Measurements from ENCODE around the gene TWNK.

The TWNK gene

GRCh38 chr10:100968062-100968736 is 19.1 kb upstream of the TWNK start:
- TF ChIP-seq, protein P1, sequence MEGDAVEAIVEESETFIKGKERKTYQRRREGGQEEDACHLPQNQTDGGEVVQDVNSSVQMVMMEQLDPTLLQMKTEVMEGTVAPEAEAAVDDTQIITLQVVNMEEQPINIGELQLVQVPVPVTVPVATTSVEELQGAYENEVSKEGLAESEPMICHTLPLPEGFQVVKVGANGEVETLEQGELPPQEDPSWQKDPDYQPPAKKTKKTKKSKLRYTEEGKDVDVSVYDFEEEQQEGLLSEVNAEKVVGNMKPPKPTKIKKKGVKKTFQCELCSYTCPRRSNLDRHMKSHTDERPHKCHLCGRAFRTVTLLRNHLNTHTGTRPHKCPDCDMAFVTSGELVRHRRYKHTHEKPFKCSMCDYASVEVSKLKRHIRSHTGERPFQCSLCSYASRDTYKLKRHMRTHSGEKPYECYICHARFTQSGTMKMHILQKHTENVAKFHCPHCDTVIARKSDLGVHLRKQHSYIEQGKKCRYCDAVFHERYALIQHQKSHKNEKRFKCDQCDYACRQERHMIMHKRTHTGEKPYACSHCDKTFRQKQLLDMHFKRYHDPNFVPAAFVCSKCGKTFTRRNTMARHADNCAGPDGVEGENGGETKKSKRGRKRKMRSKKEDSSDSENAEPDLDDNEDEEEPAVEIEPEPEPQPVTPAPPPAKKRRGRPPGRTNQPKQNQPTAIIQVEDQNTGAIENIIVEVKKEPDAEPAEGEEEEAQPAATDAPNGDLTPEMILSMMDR (IDR thresholded peaks at IDR 0.05; ENCODE audit: control insufficient read depth, insufficient read depth, low read depth, low read length, missing control alignments) = no peak
- DNase-seq (ENCODE audit: low read depth) = no peak
- no peak overlapping the region for H3K4me3 ChIP-seq (ENCODE audit: control insufficient read depth, low read depth, low read length)

DNA sequence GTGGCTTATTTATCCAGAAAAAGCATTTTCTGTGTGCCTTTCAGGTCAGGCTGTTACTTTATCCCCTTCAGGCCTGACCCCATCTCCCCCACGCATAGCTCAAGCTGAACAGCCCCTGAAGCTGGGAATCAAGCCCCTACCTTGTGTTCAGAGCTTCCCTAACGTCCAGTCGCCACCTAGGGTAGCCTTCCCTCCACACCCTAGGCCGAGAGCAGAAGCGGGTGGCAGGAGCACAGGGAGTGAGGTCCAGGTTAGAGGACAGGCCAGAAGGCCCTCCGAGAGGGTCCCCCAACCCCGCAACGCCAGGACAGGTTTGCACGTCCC is 18.5 kb upstream of the TWNK start:
- TF ChIP-seq, protein P1 (IDR thresholded peaks at IDR 0.05; ENCODE audit: control insufficient read depth, insufficient read depth, low read depth, low read length, missing control alignments) = no peak
- H3K4me3 ChIP-seq (ENCODE audit: control insufficient read depth, low read depth, low read length) = peak overlapping the region; percentile 45
- DNase-seq (ENCODE audit: low read depth) = no peak

DNA sequence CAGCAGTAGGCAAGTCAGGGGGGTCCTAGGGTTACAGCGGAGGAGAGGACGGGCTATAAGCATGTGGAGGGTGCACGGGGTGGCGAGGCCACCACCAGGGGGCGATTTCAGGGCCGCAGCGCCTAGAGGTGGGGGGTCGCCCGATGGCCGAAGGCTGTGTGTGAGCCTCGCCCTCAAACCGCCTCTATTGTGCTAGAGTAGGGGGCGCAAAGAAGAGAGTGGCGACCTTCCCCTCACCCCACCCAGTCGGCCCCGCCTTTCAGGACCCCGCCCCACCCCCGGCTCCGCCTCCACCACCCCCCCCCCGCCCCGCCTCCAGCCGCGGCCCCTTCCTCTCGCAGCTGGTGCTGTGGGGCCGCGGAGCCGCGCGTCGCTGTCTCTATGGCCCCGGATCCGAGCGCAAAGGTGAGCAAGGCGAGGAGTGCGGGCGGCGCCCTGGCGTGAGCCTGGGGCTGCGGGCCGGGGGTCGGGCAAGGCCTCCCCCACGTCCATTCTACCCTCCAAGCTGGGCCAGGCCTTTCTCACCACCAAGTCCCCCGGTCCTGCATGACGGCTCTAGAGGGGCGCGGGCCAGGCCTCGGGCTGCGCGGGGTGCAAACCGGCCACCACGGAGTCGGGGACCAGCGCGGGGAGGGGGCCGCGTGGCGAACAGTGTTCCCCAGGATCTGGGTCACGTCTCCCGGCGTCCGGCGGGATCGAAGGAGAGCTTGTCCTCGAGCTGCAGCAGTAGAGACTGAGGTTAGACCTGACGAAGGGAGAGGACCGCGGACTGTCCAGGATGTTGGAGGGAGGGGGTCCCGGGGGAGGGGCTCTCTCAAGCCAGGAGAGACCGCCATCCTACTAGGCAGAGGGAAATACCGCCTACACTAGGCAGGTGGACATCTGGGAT is 17.9 kb upstream of the TWNK start, which contains the start of gene SEMA4G:
Gene SEMA4G, plus strand, starts transcription at position 318 of the 889 bp plus-strand sequence. CDS start 3,409 bp downstream, outside the sequence.
- no peak for DNase-seq (ENCODE audit: low read depth)
- peak within 1 kb of the TSS; percentile 45 for H3K4me3 ChIP-seq (ENCODE audit: control insufficient read depth, low read depth, low read length)
- TF ChIP-seq, protein P1 (IDR thresholded peaks at IDR 0.05; ENCODE audit: control insufficient read depth, insufficient read depth, low read depth, low read length, missing control alignments) = peak; percentile 83

- H3K4me3 ChIP-seq (ENCODE audit: control insufficient read depth, low read depth, low read length) = no peak overlapping the region
- DNase-seq (ENCODE audit: low read depth) = no peak
- TF ChIP-seq, protein P1 (IDR thresholded peaks at IDR 0.05; ENCODE audit: control insufficient read depth, insufficient read depth, low read depth, low read length, missing control alignments) = no peak
Observed at GRCh38 chr10:100970076-100970913, 17.0 kb upstream of the TWNK start.

- TF ChIP-seq, protein P1 (IDR thresholded peaks at IDR 0.05; ENCODE audit: control insufficient read depth, insufficient read depth, low read depth, low read length, missing control alignments) = no peak
- H3K4me3 ChIP-seq (ENCODE audit: control insufficient read depth, low read depth, low read length) = no peak overlapping the region
- DNase-seq (ENCODE audit: low read depth) = no peak
Observed at GRCh38 chr10:100970914-100971811, 16.2 kb upstream of the TWNK start.
